ENCODE results near the gene NAPA.

GRCh38 chr19:47506459-47506858 lies 8.4 kb downstream of the NAPA start:
- TF ChIP-seq EP300 (IDR thresholded peaks at IDR 0.05): no peak
- no peak for TF ChIP-seq CTCF (IDR thresholded peaks at IDR 0.05)
- TF ChIP-seq POLR2A (IDR thresholded peaks at IDR 0.05): no peak
- TF ChIP-seq POLR2AphosphoS5 (IDR thresholded peaks at IDR 0.05): no peak

Measured in sigmoid colon (tissue), 4 donors.